Activated CD4-positive, alpha-beta memory T cell treated with anti-CD3 and anti-CD28 coated beads for 36 hours (primary cell): ENCODE data around the gene AFF1. TPM values are rescaled to one million over a fixed set of nuclear protein-coding genes. Genes with fewer than 3 reads are reported as not detected.

Experiments
- CTCF ChIA-PET: fragments of 350-600 bp; sonication (Branson Sonifier 250); formaldehyde crosslinking; loops from one replicate; lab custom pipeline; 2021; ENCODE audit warnings: antibody characterized with exemption, inconsistent platforms; lab: Charles Lee
- POLR2A ChIA-PET: fragments of 350-600 bp; sonication (Branson Sonifier 250); formaldehyde crosslinking; loops from one replicate; lab custom pipeline; 2021; ENCODE audit warnings: antibody characterized with exemption; lab: Charles Lee
- DNase-seq: peaks from one replicate; pipeline ENCODE4 v3.0.0-alpha.2; 2020
- H3K27ac Mint-ChIP-seq: one replicate; pipeline ENCODE4 v1.8.0; 2021; ENCODE audit warnings: mixed read lengths
- H3K27me3 Mint-ChIP-seq: one replicate; pipeline ENCODE4 v1.8.0; 2021; ENCODE audit warnings: mixed read lengths
- H3K36me3 Mint-ChIP-seq: one replicate; pipeline ENCODE4 v1.8.0; 2021; ENCODE audit warnings: mixed read lengths
- H3K4me1 Mint-ChIP-seq: one replicate; pipeline ENCODE4 v1.8.0; 2021; ENCODE audit warnings: low read depth, mixed read lengths
- H3K4me3 Mint-ChIP-seq: one replicate; pipeline ENCODE4 v1.8.0; 2021; ENCODE audit warnings: mild to moderate bottlenecking, mixed read lengths
- H3K9me3 Mint-ChIP-seq: one replicate; pipeline ENCODE4 v1.8.0; 2021; ENCODE audit warnings: mixed read lengths
- intact Hi-C: fragments of 100-400 bp; cut with micrococcal nuclease; formaldehyde crosslinking; loops from one replicate; pipeline ENCODE4 v1.15.1; 2023
- total RNA-seq, 2 experiments: library from RNA; stranded (reverse); gene quantifications; one replicate each; pipeline ENCODE4 v1.2.3, GENCODE V29; 2021

AFF1 gene
- total RNA-seq, 2 experiments from 2014 or later, result 46.1 to 50.8 TPM

- H3K4me1 Mint-ChIP-seq, result no peaks in the 10 kb centered on the region
- no peaks in the 10 kb centered on the region for H3K9me3 Mint-ChIP-seq
- H3K4me3 Mint-ChIP-seq, result no peak overlapping the region
- ChIA-PET POLR2A (interaction anchor here (1.0 kb wide), 1 partner anchor 83 kb away, joined by 3 read pairs; no protein-coding TSS in a partner anchor), CTCF (interaction anchor here (0.6 to 6.6 kb wide), 26 partner anchors 9 to 593 kb away, joined by 3 to 50 read pairs (median 4); partner anchors contain the start of gene KLHL8)
- no peak for DNase-seq
- intact Hi-C loops, result loop anchor here (1.0 to 5.0 kb wide), 4 partner anchors 85 to 697 kb away; no protein-coding TSS in a partner anchor
- no peaks in the 10 kb centered on the region for H3K36me3 Mint-ChIP-seq
- no peak overlapping the region for H3K27ac Mint-ChIP-seq
- H3K27me3 Mint-ChIP-seq, result no peaks in the 10 kb centered on the region
Measured at GRCh38 chr4:87150498-87151261, 215.9 kb downstream of the AFF1 start.

DNA sequence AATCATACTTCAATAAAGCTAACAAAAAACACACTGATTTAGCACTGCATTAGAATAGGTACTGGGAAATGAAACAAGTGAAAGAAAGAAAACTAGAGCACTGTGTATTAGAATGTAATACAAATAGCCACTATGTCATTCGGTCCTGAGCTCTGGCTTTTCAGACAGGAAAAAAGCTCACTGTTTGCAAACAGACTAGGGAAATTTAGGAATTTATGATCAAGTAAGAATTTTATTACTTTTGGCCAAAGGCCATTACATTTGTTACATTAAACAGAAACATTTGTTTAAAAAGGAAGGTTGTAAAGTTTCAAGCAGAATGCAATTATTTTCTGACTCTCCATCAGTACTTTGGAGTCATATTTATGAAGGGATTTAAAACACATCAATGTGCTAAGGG lies 216.9 kb downstream of the AFF1 start:
- no peak for DNase-seq
- H3K27ac Mint-ChIP-seq, result no peak overlapping the region
- intact Hi-C loops, result loop anchor here (5.0 kb wide), 1 partner anchor 696 kb away; no protein-coding TSS in a partner anchor
- ChIA-PET POLR2A (no interaction called here), CTCF (interaction anchor here (0.6 to 6.6 kb wide), 11 partner anchors 13 to 314 kb away, joined by 3 to 50 read pairs (median 9); partner anchors contain the start of gene KLHL8)
- H3K9me3 Mint-ChIP-seq, result no peaks in the 10 kb centered on the region
- no peaks in the 10 kb centered on the region for H3K27me3 Mint-ChIP-seq
- H3K36me3 Mint-ChIP-seq, result no peaks in the 10 kb centered on the region
- no peak overlapping the region for H3K4me3 Mint-ChIP-seq
- H3K4me1 Mint-ChIP-seq, result no peaks in the 10 kb centered on the region

GRCh38 chr4:87152310-87153041 lies 217.7 kb downstream of the AFF1 start:
- no peaks in the 10 kb centered on the region for H3K9me3 Mint-ChIP-seq
- no peaks in the 10 kb centered on the region for H3K27me3 Mint-ChIP-seq
- no peaks in the 10 kb centered on the region for H3K36me3 Mint-ChIP-seq
- H3K4me1 Mint-ChIP-seq, result no peaks in the 10 kb centered on the region
- no peak for DNase-seq
- no peak overlapping the region for H3K27ac Mint-ChIP-seq
- H3K4me3 Mint-ChIP-seq, result no peak overlapping the region
- POLR2A ChIA-PET, result no interaction called here
- intact Hi-C loops, result loop anchor here (5.0 kb wide), 1 partner anchor 695 kb away; no protein-coding TSS in a partner anchor
- CTCF ChIA-PET, result interaction anchor here (1.1 to 6.6 kb wide), 6 partner anchors 21 to 314 kb away, joined by 4 to 50 read pairs (median 13); no protein-coding TSS in a partner anchor

DNA sequence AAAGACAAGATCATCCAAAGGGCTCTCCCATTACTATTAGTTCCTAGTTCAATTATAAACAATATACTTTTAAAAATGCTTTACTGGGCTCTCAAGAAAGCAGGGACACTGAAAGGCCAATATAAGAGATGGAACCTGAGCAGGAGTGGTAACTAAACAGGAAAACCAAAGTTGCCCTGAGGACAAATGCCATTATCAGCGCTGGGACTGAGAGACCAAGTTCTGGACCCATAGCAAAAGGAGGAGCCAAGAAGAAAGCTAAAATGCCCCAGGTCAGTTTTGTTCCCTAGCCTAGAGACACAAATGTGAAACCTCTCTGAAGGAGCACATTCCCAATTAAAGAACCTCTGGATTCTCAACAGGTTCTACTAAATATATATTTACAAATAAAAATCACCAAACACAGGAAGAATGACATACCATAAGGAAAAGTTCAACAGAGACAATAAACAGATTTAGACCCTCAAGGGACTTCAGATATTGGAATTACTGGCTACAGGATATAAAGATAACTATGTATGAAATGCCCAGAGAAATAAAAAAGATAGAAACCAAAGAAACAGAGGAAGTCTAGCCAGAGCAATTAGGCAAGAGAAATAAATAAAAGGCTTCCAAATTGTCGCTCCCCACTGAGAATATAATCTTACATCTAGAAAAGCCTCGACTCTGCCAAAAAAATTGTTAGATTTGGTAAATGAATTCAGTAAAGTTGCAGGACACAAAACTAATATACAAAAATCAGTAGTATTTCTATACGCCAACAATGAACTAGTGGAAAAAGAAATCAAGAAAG lies 218.5 kb downstream of the AFF1 start:
- no peaks in the 10 kb centered on the region for H3K9me3 Mint-ChIP-seq
- ChIA-PET CTCF (no interaction called here), POLR2A (no interaction called here)
- intact Hi-C loops, result loop anchor here (5.0 kb wide), 1 partner anchor 694 kb away; no protein-coding TSS in a partner anchor
- H3K27me3 Mint-ChIP-seq, result no peaks in the 10 kb centered on the region
- H3K4me3 Mint-ChIP-seq, result no peak overlapping the region
- DNase-seq, result no peak
- H3K36me3 Mint-ChIP-seq, result no peaks in the 10 kb centered on the region
- no peaks in the 10 kb centered on the region for H3K4me1 Mint-ChIP-seq
- H3K27ac Mint-ChIP-seq, result no peak overlapping the region

DNA sequence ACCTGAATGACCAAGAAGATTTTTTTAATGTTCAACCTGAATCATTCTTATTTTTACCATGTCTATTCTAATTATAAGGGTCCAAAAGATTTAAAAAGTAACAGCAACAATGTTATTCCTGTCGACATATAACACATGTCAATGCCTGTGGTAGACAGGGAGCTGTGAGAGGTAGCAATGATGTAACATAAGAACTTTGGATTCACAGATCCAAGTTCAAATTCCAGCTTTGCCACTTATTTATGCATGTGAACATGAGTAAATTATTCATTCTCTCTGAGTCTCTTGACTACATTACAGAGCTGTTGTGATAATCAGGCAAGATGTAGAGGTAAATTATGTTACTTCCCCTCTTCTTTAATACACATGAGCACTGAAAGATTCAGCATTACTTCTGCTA lies 231.1 kb downstream of the AFF1 start:
- Mint-ChIP-seq H3K36me3 (peaks cover 8% of the 10 kb centered on the region), H3K27me3 (no peaks in the 10 kb centered on the region), H3K9me3 (no peaks in the 10 kb centered on the region), H3K27ac (no peak overlapping the region), H3K4me3 (no peak overlapping the region), H3K4me1 (peaks cover 18% of the 10 kb centered on the region)
- POLR2A ChIA-PET, result no interaction called here
- intact Hi-C loops, result no loop called here
- CTCF ChIA-PET, result interaction anchor here (1.6 kb wide), 1 partner anchor 243 kb away, joined by 5 read pairs; no protein-coding TSS in a partner anchor
- DNase-seq, result no peak

- DNase-seq, result no peak
- H3K27ac Mint-ChIP-seq, result no peak overlapping the region
- CTCF ChIA-PET, result interaction anchor here (1.6 kb wide), 1 partner anchor 244 kb away, joined by 5 read pairs; no protein-coding TSS in a partner anchor
Measured at GRCh38 chr4:87166296-87166854, 231.6 kb downstream of the AFF1 start.

DNA sequence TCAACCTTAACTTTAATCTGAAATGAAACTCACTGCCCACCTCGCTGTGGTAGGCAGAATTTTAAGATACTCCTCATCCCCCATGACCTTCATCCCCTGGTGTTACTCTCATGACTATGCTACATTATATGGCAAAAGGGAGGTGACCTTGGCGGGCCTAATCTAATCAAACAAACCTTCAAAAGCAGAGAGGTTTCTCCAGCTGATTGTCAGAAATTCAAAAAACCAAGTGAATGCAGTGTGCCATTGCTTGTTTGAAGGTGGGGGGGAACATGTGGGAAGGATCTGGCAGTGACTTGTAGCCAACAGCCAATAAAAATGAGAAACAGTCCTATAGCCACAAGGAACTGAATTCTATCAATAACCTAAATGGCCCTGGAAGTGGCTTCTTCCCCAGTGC lies 237.1 kb downstream of the AFF1 start:
- intact Hi-C loops, result no loop called here
- H3K27me3 Mint-ChIP-seq, result no peaks in the 10 kb centered on the region

More at GRCh38 chr4:87166296-87166854, 231.6 kb downstream of the AFF1 start:
- peaks cover 8% of the 10 kb centered on the region for H3K36me3 Mint-ChIP-seq
- no peaks in the 10 kb centered on the region for H3K27me3 Mint-ChIP-seq
- no peaks in the 10 kb centered on the region for H3K9me3 Mint-ChIP-seq
- intact Hi-C loops, result no loop called here
- POLR2A ChIA-PET, result no interaction called here
- no peak overlapping the region for H3K4me3 Mint-ChIP-seq
- peaks cover 18% of the 10 kb centered on the region for H3K4me1 Mint-ChIP-seq

GRCh38 chr4:87174672-87175071 lies 239.9 kb downstream of the AFF1 start:
- no peak for DNase-seq
- Mint-ChIP-seq H3K36me3 (peaks cover 12% of the 10 kb centered on the region), H3K4me3 (no peak overlapping the region), H3K27ac (no peak overlapping the region), H3K9me3 (no peaks in the 10 kb centered on the region), H3K4me1 (no peaks in the 10 kb centered on the region), H3K27me3 (no peaks in the 10 kb centered on the region)
- intact Hi-C loops, result no loop called here
- CTCF ChIA-PET, result no interaction called here
- POLR2A ChIA-PET, result no interaction called here

More for the DNA sequence above, 237.1 kb downstream of the AFF1 start:
- ChIA-PET POLR2A (no interaction called here), CTCF (no interaction called here)
- H3K4me1 Mint-ChIP-seq, result peaks cover 4% of the 10 kb centered on the region
- no peak for DNase-seq
- no peak overlapping the region for H3K4me3 Mint-ChIP-seq
- H3K36me3 Mint-ChIP-seq, result peaks cover 7% of the 10 kb centered on the region
- H3K9me3 Mint-ChIP-seq, result no peaks in the 10 kb centered on the region
- H3K27ac Mint-ChIP-seq, result no peak overlapping the region

DNA sequence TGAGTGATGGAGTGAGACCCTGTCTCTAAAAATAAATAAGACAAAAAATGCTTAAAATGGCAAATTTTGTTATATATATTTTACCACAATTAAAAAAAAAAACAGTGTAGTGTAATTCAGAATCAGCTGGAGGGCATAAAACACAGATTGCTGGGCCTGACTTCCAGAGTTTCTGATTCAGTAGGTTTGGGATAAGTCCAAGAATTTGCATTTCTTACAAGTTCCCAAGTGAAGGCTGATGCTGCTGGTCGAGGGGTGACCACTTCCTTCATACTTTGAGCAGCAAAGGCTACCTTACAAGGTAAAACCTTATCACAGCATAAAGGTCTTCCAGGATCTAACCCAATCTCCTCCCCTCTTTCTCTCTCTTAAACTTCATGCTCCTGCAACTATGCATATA lies 244.9 kb downstream of the AFF1 start:
- no peak overlapping the region for H3K4me3 Mint-ChIP-seq
- no peak for DNase-seq
- POLR2A ChIA-PET, result no interaction called here
- CTCF ChIA-PET, result no interaction called here
- no peaks in the 10 kb centered on the region for H3K27me3 Mint-ChIP-seq
- no peaks in the 10 kb centered on the region for H3K9me3 Mint-ChIP-seq
- H3K4me1 Mint-ChIP-seq, result no peaks in the 10 kb centered on the region
- H3K27ac Mint-ChIP-seq, result no peak overlapping the region
- intact Hi-C loops, result no loop called here
- H3K36me3 Mint-ChIP-seq, result peaks cover 11% of the 10 kb centered on the region

DNA sequence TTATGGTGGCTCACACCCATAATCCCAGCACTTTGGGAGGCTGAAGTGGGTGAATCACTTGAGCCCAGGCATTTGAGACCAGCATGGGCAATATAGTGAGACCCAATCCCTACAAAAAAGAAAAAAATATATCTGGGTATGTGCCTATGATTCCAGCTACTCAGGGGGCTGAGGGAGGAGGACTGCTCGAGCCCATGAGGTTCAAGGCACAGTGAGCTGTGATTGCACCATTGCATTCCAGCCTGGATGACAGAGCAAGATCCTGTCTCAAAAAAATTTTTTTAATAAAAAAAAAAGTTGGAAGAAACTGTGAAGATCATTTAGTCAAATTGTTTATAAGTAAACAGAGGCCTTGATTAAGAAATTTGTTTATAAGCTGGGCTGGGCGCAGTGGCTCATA lies 246.0 kb downstream of the AFF1 start:
- no peak for DNase-seq
- no peak overlapping the region for H3K4me3 Mint-ChIP-seq
- POLR2A ChIA-PET, result no interaction called here
- CTCF ChIA-PET, result no interaction called here
- intact Hi-C loops, result no loop called here
- no peaks in the 10 kb centered on the region for H3K4me1 Mint-ChIP-seq
- H3K27me3 Mint-ChIP-seq, result no peaks in the 10 kb centered on the region
- no peaks in the 10 kb centered on the region for H3K9me3 Mint-ChIP-seq
- no peak overlapping the region for H3K27ac Mint-ChIP-seq
- H3K36me3 Mint-ChIP-seq, result peaks cover 8% of the 10 kb centered on the region

GRCh38 chr4:87185146-87185870 lies 250.5 kb downstream of the AFF1 start:
- Mint-ChIP-seq H3K27ac (no peak overlapping the region), H3K9me3 (no peaks in the 10 kb centered on the region), H3K4me1 (no peaks in the 10 kb centered on the region), H3K4me3 (no peak overlapping the region), H3K36me3 (peaks cover 2% of the 10 kb centered on the region), H3K27me3 (no peaks in the 10 kb centered on the region)
- DNase-seq, result no peak
- intact Hi-C loops, result no loop called here
- ChIA-PET POLR2A (interaction anchor here (0.6 kb wide), 1 partner anchor 1350 kb away, joined by 3 read pairs; no protein-coding TSS in a partner anchor), CTCF (interaction anchor here (0.5 to 1.0 kb wide), 3 partner anchors 21 to 35 kb away, joined by 3 read pairs; no protein-coding TSS in a partner anchor)
